ENCODE results near the gene ABCD1. TPM values are rescaled to one million over a fixed set of nuclear protein-coding genes. Genes with fewer than 3 reads are reported as not detected.

The ABCD1 gene
- total RNA-seq, 1 experiment from 2014 or later = 1.5 TPM

- DNase-seq (ENCODE audit: low read depth) = no peak
These were observed 30.5 kb downstream of the ABCD1 start for GRCh38 chrX:153755136-153755535.

- no peak for DNase-seq (ENCODE audit: low read depth)
These were observed 37.2 kb downstream of the ABCD1 start for GRCh38 chrX:153761863-153762262.

- DNase-seq (ENCODE audit: low read depth) = no peak
These were observed 38.0 kb downstream of the ABCD1 start for GRCh38 chrX:153762626-153763173.

- DNase-seq (ENCODE audit: low read depth) = no peak
These were observed 38.8 kb downstream of the ABCD1 start for GRCh38 chrX:153763298-153763932.

GRCh38 chrX:153763989-153764755 is 39.5 kb downstream of the ABCD1 start, which contains the start of gene PLXNB3:
Gene PLXNB3 (plus strand): TSS chrX:153764249. CDS start chrX:153765536, 1,287 bp downstream.
- peak; percentile 69 for DNase-seq (ENCODE audit: low read depth)

- no peak for DNase-seq (ENCODE audit: low read depth)
These were observed 40.1 kb downstream of the ABCD1 start for GRCh38 chrX:153764786-153765137.

- DNase-seq (ENCODE audit: low read depth) = peak; percentile 23
These were observed 40.8 kb downstream of the ABCD1 start for GRCh38 chrX:153765138-153766079.

- peak; percentile 77 for DNase-seq (ENCODE audit: low read depth)
These were observed 41.6 kb downstream of the ABCD1 start for GRCh38 chrX:153766098-153766817.

- DNase-seq (ENCODE audit: low read depth) = no peak
These were observed 42.4 kb downstream of the ABCD1 start for GRCh38 chrX:153766871-153767673.

- DNase-seq (ENCODE audit: low read depth) = no peak
These were observed 43.0 kb downstream of the ABCD1 start for GRCh38 chrX:153767674-153768055.

GRCh38 chrX:153768311-153769157 is 43.9 kb downstream of the ABCD1 start:
- no peak for DNase-seq (ENCODE audit: low read depth)

GRCh38 chrX:153769158-153769864 is 44.7 kb downstream of the ABCD1 start:
- no peak for DNase-seq (ENCODE audit: low read depth)

- DNase-seq (ENCODE audit: low read depth) = no peak
These were observed 45.4 kb downstream of the ABCD1 start for GRCh38 chrX:153769865-153770600.

- no peak for DNase-seq (ENCODE audit: low read depth)
These were observed 46.2 kb downstream of the ABCD1 start for GRCh38 chrX:153770601-153771414.

- no peak for DNase-seq (ENCODE audit: low read depth)
These were observed 47.0 kb downstream of the ABCD1 start for GRCh38 chrX:153771415-153772315.

Data from HT1080 (cell line).